H1 (cell line): ENCODE measurements around the gene DHX38. TPM values are rescaled to one million over a fixed set of nuclear protein-coding genes. Genes with fewer than 3 reads are reported as not detected.

Experiments
- CTCF ChIA-PET: fragments of 300-600 bp; sonication (Branson Sonifier 250); formaldehyde crosslinking; loops from one replicate; lab custom pipeline; 2021; ENCODE audit not compliant: partially characterized antibody; lab: Charles Lee
- POLR2A ChIA-PET: fragments of 300-600 bp; sonication (Branson Sonifier 250); formaldehyde crosslinking; loops from one replicate; lab custom pipeline; 2021; ENCODE audit warnings: inconsistent platforms; ENCODE audit not compliant: partially characterized antibody; lab: Charles Lee
- DNase-seq, 2 experiments: peaks; one replicate each; pipeline versions ENCODE4 v3.0.0 to v3.0.0-alpha.2; 2010 to 2022; ENCODE audit warnings: low spot score in 2 of 2, low read depth in 1 of 2, mixed read lengths in 1 of 2
- FAIRE-seq: peaks from 2 replicates; lab custom pipeline; 2011; peaks lifted over from hg19 to GRCh38; lab: Jason Lieb, UNC
- H2AFZ ChIP-seq: 2 replicates; pipeline ENCODE4 v1.8.1; 2012; ENCODE audit warnings: low read length, inconsistent platforms
- H2AK5ac ChIP-seq: 2 replicates; pipeline ENCODE4 v1.6.1; 2013; ENCODE audit warnings: low read depth, low read length
- H2BK120ac ChIP-seq: replicated peaks from 2 replicates; pipeline ENCODE3; 2013; ENCODE audit warnings: low read depth, low read length, inconsistent platforms
- H2BK12ac ChIP-seq: 2 replicates; pipeline ENCODE4 v1.6.1; 2013; ENCODE audit warnings: low read depth, low read length
- H2BK15ac ChIP-seq: 2 replicates; pipeline ENCODE4 v1.6.1; 2013; ENCODE audit warnings: low read length
- H2BK20ac ChIP-seq: 2 replicates; pipeline ENCODE4 v1.6.1; 2013; ENCODE audit warnings: low read length
- H2BK5ac ChIP-seq: 2 replicates; pipeline ENCODE4 v1.6.1; 2013; ENCODE audit warnings: low read depth, low read length
- H3K14ac ChIP-seq: 2 replicates; pipeline ENCODE4 v1.6.1; 2013; ENCODE audit warnings: inconsistent platforms; ENCODE audit not compliant: insufficient read length
- H3K18ac ChIP-seq: 2 replicates; pipeline ENCODE4 v1.6.1; 2013; ENCODE audit warnings: low read length; ENCODE audit errors: extremely low read depth
- H3K23ac ChIP-seq: 2 replicates; pipeline ENCODE4 v1.6.1; 2013; ENCODE audit warnings: inconsistent platforms; ENCODE audit not compliant: insufficient read length
- H3K23me2 ChIP-seq: 2 replicates; pipeline ENCODE4 v1.6.1; 2013; ENCODE audit warnings: low read depth, low read length
- H3K27ac ChIP-seq: 2 replicates; pipeline ENCODE4 v1.6.1; 2011; ENCODE audit warnings: low read depth, low read length, inconsistent platforms
- H3K27me3 ChIP-seq, 4 experiments: replicated peaks in 1 of 4; 1 replicate in 1 of 4; 2 replicates in 3 of 4; pipeline versions ENCODE4 v1.6.1 to v1.8.1; 2011 to 2013; ENCODE audit warnings: low read length in 3 of 4, mild to moderate bottlenecking in 3 of 4, inconsistent platforms in 2 of 4, mixed read lengths in 2 of 4, moderate library complexity in 1 of 4; ENCODE audit not compliant: control insufficient read depth in 3 of 4, insufficient read depth in 3 of 4; ENCODE audit errors: extremely low read depth in 1 of 4
- H3K36me3 ChIP-seq, 4 experiments: 2 replicates each; pipeline versions ENCODE4 v1.6.1 to v1.8.1; 2011 to 2013; ENCODE audit warnings: mild to moderate bottlenecking in 4 of 4, low read length in 3 of 4, moderate library complexity in 2 of 4, control low read depth in 1 of 4, inconsistent platforms in 1 of 4; ENCODE audit not compliant: insufficient read depth in 4 of 4, control insufficient read depth in 2 of 4
- H3K4ac ChIP-seq: replicated peaks from 2 replicates; pipeline ENCODE3; 2013; ENCODE audit warnings: low read length, low read depth, mixed read lengths, inconsistent platforms; ENCODE audit not compliant: insufficient read length
- H3K4me1 ChIP-seq, 4 experiments: replicated peaks in 1 of 4; 1 replicate in 1 of 4; 2 replicates in 3 of 4; pipeline versions ENCODE4 v1.6.1 to v1.8.1; 2011 to 2013; ENCODE audit warnings: low read length in 3 of 4, inconsistent platforms in 2 of 4, mixed read lengths in 1 of 4; ENCODE audit not compliant: insufficient read depth in 4 of 4, control insufficient read depth in 3 of 4
- H3K4me2 ChIP-seq, 2 experiments: 2 replicates each; pipeline versions ENCODE4 v1.6.1 to v1.8.1; 2011 to 2013; ENCODE audit warnings: low read depth in 2 of 2, low read length in 2 of 2, control low read depth in 1 of 2, inconsistent platforms in 1 of 2, mild to moderate bottlenecking in 1 of 2; ENCODE audit not compliant: insufficient read depth in 1 of 2
- H3K4me3 ChIP-seq, 4 experiments: fragments of 200-600, 300-600 bp in 1 of 4; sonication (generic), shearing (Covaris generic), sonication (Bioruptor Twin) in 1 of 4; 2 replicates each; pipeline versions ENCODE4 v1.5.1 to v1.8.1; 2011 to 2016; ENCODE audit warnings: low read length in 4 of 4, low read depth in 3 of 4, control low read depth in 2 of 4, inconsistent platforms in 2 of 4, mild to moderate bottlenecking in 2 of 4, mixed read lengths in 1 of 4, moderate library complexity in 1 of 4; ENCODE audit not compliant: insufficient read depth in 2 of 4; ENCODE audit errors: extremely low read depth in 1 of 4
- H3K56ac ChIP-seq: replicated peaks from 2 replicates; pipeline ENCODE3; 2013; ENCODE audit warnings: low read depth, mild to moderate bottlenecking, mixed read lengths, low read length, inconsistent platforms; ENCODE audit not compliant: insufficient read length
- H3K79me1 ChIP-seq: 2 replicates; pipeline ENCODE4 v1.6.1; 2013; ENCODE audit warnings: low read depth, low read length, control low read depth
- H3K79me2 ChIP-seq, 2 experiments: 2 replicates each; pipeline versions ENCODE4 v1.6.1 to v1.8.1; 2012 to 2013; ENCODE audit warnings: low read length in 2 of 2, mild to moderate bottlenecking in 2 of 2, inconsistent platforms in 1 of 2; ENCODE audit not compliant: insufficient read depth in 2 of 2, control insufficient read depth in 1 of 2
- H3K9ac ChIP-seq, 4 experiments: replicated peaks in 1 of 4; 1 replicate in 1 of 4; 2 replicates in 3 of 4; pipeline versions ENCODE4 v1.6.1 to v1.8.1; 2011 to 2013; ENCODE audit warnings: low read depth in 3 of 4, low read length in 3 of 4, control low read depth in 2 of 4, mild to moderate bottlenecking in 2 of 4, moderate library complexity in 2 of 4, inconsistent platforms in 1 of 4; ENCODE audit errors: extremely low read depth in 1 of 4
- H3K9me3 ChIP-seq, 2 experiments: 2 replicates each; pipeline versions ENCODE4 v1.6.1 to v1.8.1; 2012 to 2013; ENCODE audit warnings: mild to moderate bottlenecking in 2 of 2, moderate library complexity in 2 of 2, control low read depth in 1 of 2, inconsistent platforms in 1 of 2, low read depth in 1 of 2, low read length in 1 of 2, mixed read lengths in 1 of 2; ENCODE audit not compliant: insufficient read depth in 2 of 2
- H4K20me1 ChIP-seq, 2 experiments: replicated peaks in 1 of 2; 2 replicates each; pipeline versions ENCODE3 to v1.8.1; 2011 to 2013; ENCODE audit warnings: inconsistent platforms in 2 of 2, low read length in 2 of 2, mild to moderate bottlenecking in 1 of 2; ENCODE audit not compliant: insufficient read depth in 2 of 2, control insufficient read depth in 1 of 2
- H4K5ac ChIP-seq: 2 replicates; pipeline ENCODE4 v1.6.1; 2013; ENCODE audit warnings: low read length, low read depth, mixed read lengths, inconsistent platforms; ENCODE audit not compliant: insufficient read length
- H4K8ac ChIP-seq: 2 replicates; pipeline ENCODE4 v1.8.0; 2013; ENCODE audit warnings: mild to moderate bottlenecking, moderate library complexity, low read length, inconsistent platforms; ENCODE audit not compliant: insufficient read depth; ENCODE audit errors: extremely low read depth
- H4K91ac ChIP-seq: replicated peaks from 2 replicates; pipeline ENCODE3; 2013; ENCODE audit warnings: low read length, mixed read lengths, inconsistent platforms; ENCODE audit not compliant: insufficient read length
- EP300 ChIP-seq, 2 experiments: IDR thresholded peaks; 1 replicate in 1 of 2; 2 replicates in 1 of 2; pipeline ENCODE4 v1.6.1; 2011 to 2012; ENCODE audit warnings: low read depth in 2 of 2, low read length in 2 of 2, mild to moderate bottlenecking in 2 of 2, borderline replicate concordance in 1 of 2, inconsistent platforms in 1 of 2, moderate library complexity in 1 of 2
- GABPA ChIP-seq: IDR thresholded peaks from 2 replicates; pipeline ENCODE4 v1.6.1; 2011; ENCODE audit warnings: mild to moderate bottlenecking, low read length, moderate library complexity, borderline replicate concordance; ENCODE audit not compliant: insufficient read depth
- KDM1A ChIP-seq: fragments of 200-600, 300-600 bp; sonication (generic); IDR thresholded peaks from 2 replicates; pipeline ENCODE4 v1.7.1; 2016; ENCODE audit warnings: mild to moderate bottlenecking, low read length, borderline replicate concordance
- RFX5 ChIP-seq: IDR thresholded peaks from 2 replicates; pipeline ENCODE4 v1.6.1; 2011; ENCODE audit warnings: low read depth, low read length, improper control_type of control experiment, borderline replicate concordance
- WGBS, 2 experiments: shearing (Covaris generic) in 1 of 2; methylation state at CpG; one replicate each; pipeline versions ENCODE4 v1.1.6 to v1.1.7; 2013 to 2015; ENCODE audit warnings: low lambda C conversion rate in 2 of 2, mixed read lengths in 2 of 2, inconsistent platforms in 1 of 2, low coverage in 1 of 2, missing lambda C conversion rate in 1 of 2; ENCODE audit not compliant: insufficient replicate concordance in 2 of 2, insufficient coverage in 1 of 2, insufficient read length in 1 of 2; ENCODE audit errors: extremely low coverage in 1 of 2, missing lambda C conversion rate in 1 of 2; 5-methylcytosine and 5-hydroxymethylcytosine counted together
- polyA plus RNA-seq, 7 experiments: library from polyadenylated mRNA; depleted of rRNA in 3 of 7; stranded (reverse) in 5 of 7; unstranded in 2 of 7; fragments of >200 nt in 5 of 7; fragments of 200-250 nt in 2 of 7; gene quantifications; 1 replicate in 5 of 7; 2 replicates in 1 of 7; 4 replicates in 1 of 7; pipeline versions ENCODE4 v1.2.1 to v1.2.3, GENCODE V29; 2011 to 2013; ENCODE audit warnings: missing spikeins in 2 of 7, mixed read lengths in 2 of 7
- total RNA-seq: library from RNA; stranded (reverse); fragmentation: NEBNext Ultra II Directional; extraction: Animal tissue kit (Norgen Biotek cat#: 25700); gene quantifications from 2 replicates; pipeline ENCODE4 v1.2.1, GENCODE V29; 2021
- TF ChIP-seq, protein P1 (sequence below): IDR thresholded peaks from 2 replicates; pipeline ENCODE4 v1.6.1; 2012; ENCODE audit warnings: inconsistent platforms
- TF ChIP-seq, protein P2 (sequence below): IDR thresholded peaks from 2 replicates; pipeline ENCODE4 v1.6.1; 2012; ENCODE audit warnings: inconsistent platforms

Gene DHX38
- total and polyA plus RNA-seq, 2 of the 8 experiments (the other 6 are each of a cell fraction or from before 2014, with no cell fraction given): 27.3 to 53.5 TPM

DNA sequence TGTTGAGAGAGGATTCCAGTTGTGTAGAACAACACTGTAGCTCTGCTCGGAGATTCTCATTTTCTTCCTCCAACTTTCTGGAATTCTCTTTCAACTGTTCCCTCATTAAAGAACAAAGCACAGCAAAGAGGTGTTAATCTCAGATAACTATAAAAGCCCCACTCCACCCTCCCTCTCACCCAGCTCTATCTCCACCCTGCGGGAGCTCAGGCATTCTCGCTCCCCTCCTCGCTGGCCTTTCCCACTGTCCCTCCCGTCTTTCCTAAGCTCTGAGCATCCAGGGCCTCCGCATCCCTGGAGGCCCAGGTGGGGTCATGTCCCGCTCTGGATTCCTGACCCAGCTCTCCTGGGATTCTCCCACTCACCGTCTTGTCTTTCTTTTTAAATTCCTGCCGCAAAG lies 35.1 kb downstream of the DHX38 start:
- Histone ChIP-seq H3K4me1 (peaks cover 0 to 7% (median 0%) of the 10 kb centered on the region in 4 experiments; a peak in 3 of 7 replicates), H3K27ac (no peak overlapping the region), H4K5ac (no peak overlapping the region), H3K4me2 (no peak overlapping the region), H3K9me3 (no peaks in the 10 kb centered on the region), H3K14ac (no peak overlapping the region), H3K4me3 (no peak overlapping the region), H3K9ac (no peak overlapping the region), H3K18ac (no peak overlapping the region), H4K8ac (no peak overlapping the region), H2BK120ac (no peak overlapping the region), H3K4ac (no peak overlapping the region), H3K23ac (no peak overlapping the region), H3K56ac (no peak overlapping the region), H3K79me2 (no peaks in the 10 kb centered on the region), H2BK5ac (no peak overlapping the region), H3K23me2 (no peaks in the 10 kb centered on the region), H2BK15ac (no peak overlapping the region), H4K91ac (no peak overlapping the region), H2AFZ (no peak overlapping the region), H3K79me1 (no peaks in the 10 kb centered on the region), H2AK5ac (no peak overlapping the region), H4K20me1 (no peaks in the 10 kb centered on the region), H2BK20ac (no peak overlapping the region), H2BK12ac (no peak overlapping the region), H3K27me3 (no peaks in the 10 kb centered on the region), H3K36me3 (no peaks in the 10 kb centered on the region)
- CTCF ChIA-PET: interaction anchor here (0.8 to 2.7 kb wide), 5 partner anchors 20 to 196 kb away, joined by 3 to 14 read pairs (median 3); no protein-coding TSS in a partner anchor
- WGBS, 2 experiments: 84% methylated on average over 9 of the region's 9 CpGs; no CpG with 5 or more reads in 1 of the 2 experiments
- no peak for DNase-seq
- TF ChIP-seq, protein P1, sequence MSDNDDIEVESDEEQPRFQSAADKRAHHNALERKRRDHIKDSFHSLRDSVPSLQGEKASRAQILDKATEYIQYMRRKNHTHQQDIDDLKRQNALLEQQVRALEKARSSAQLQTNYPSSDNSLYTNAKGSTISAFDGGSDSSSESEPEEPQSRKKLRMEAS: no peak
- TF ChIP-seq GABPA: no peak
- no peak for TF ChIP-seq RFX5
- TF ChIP-seq, protein P2, sequence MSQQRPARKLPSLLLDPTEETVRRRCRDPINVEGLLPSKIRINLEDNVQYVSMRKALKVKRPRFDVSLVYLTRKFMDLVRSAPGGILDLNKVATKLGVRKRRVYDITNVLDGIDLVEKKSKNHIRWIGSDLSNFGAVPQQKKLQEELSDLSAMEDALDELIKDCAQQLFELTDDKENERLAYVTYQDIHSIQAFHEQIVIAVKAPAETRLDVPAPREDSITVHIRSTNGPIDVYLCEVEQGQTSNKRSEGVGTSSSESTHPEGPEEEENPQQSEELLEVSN: no peak
- no peak for TF ChIP-seq KDM1A
- TF ChIP-seq EP300 (IDR thresholded peaks at IDR 0.05; ENCODE audit: borderline replicate concordance in 1 of 2, low read depth in 2 of 2, low read length in 2 of 2): no peak
- FAIRE-seq: no peak
- POLR2A ChIA-PET: interaction anchor here (1.2 kb wide), 1 partner anchor 35 kb away, joined by 3 read pairs; the partner anchor contains the start of genes DHX38 and TXNL4B
